Choroid plexus epithelial cell (primary cell): ENCODE results near the gene TCF7L2.

ENCODE experiments used
- DNase-seq: peaks from one replicate; pipeline ENCODE4 v3.0.0-alpha.2; 2010; ENCODE audit warnings: low read depth
- H3K4me3 ChIP-seq: 2 replicates; pipeline ENCODE4 v1.5.1; 2011; ENCODE audit warnings: low read depth, mild to moderate bottlenecking, control low read depth, low read length, moderate library complexity
- TF ChIP-seq, protein P1 (sequence below): conservative IDR thresholded peaks from 2 replicates; pipeline ENCODE4 v1.5.1; 2011; ENCODE audit warnings: low read depth, mild to moderate bottlenecking, control low read depth, inconsistent platforms, low read length, moderate library complexity

The TCF7L2 gene

DNA sequence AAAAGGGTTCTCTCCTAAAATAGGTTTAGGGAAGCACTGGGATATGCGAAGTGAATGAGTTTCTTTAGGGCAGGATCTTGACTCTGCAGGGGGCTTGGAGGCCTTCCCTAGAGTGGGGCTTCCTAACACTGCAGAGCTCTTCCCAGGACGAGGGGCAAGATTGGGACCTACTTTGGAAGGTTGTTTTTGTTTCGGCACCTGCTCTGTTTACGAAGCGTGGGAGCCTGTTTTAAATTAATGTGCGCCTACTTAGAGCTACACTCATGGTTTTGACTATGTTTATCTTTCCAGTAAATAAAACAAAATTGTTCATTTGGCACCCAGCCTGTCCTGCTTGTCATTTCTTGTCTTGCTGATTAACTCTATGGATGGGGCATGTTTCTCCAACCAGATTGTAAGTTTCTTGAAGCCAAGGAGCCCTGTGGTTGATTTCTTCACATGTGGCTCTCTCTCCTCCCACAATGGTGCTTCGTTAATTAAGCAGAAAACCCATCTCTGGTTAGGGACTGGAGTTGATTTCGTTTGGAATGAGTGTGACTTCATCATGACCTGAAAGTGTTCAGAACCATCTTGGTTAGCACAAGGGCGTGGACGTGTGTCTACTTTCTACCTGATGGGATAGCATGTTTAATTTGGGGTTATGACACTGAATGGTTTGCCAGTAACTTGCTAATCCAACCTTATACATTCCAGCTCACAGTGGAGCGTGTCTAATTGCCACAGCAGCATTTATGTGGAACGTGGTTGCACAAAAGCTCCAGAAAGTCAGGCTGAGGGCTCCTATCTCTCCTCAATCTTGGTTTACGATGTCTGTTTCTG, 98.1 kb downstream of the TCF7L2 start:
- DNase-seq: no peak
- no peak overlapping the region for H3K4me3 ChIP-seq
- TF ChIP-seq, protein P1, sequence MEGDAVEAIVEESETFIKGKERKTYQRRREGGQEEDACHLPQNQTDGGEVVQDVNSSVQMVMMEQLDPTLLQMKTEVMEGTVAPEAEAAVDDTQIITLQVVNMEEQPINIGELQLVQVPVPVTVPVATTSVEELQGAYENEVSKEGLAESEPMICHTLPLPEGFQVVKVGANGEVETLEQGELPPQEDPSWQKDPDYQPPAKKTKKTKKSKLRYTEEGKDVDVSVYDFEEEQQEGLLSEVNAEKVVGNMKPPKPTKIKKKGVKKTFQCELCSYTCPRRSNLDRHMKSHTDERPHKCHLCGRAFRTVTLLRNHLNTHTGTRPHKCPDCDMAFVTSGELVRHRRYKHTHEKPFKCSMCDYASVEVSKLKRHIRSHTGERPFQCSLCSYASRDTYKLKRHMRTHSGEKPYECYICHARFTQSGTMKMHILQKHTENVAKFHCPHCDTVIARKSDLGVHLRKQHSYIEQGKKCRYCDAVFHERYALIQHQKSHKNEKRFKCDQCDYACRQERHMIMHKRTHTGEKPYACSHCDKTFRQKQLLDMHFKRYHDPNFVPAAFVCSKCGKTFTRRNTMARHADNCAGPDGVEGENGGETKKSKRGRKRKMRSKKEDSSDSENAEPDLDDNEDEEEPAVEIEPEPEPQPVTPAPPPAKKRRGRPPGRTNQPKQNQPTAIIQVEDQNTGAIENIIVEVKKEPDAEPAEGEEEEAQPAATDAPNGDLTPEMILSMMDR: no peak

DNA sequence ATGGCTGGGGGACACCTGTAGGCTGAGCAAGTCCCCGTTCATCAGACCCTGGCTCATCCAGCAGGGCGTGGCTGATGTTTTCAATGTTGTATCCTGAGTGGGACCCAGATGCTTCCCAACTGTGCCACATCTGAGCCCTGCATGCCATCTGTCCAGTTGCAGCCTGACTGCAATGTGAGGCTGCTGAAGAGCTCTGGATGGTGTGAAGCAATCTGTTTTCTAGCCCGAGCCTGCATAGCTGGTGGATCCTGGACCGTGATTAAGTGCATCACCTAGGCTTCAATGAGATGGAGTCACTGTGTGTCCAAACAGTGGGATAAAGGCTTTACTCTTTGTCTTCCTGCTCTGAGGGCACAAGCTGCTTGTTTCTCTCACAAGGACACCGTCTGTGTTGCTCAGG, 99.8 kb downstream of the TCF7L2 start:
- TF ChIP-seq, protein P1: no peak
- no peak overlapping the region for H3K4me3 ChIP-seq
- DNase-seq: no peak

DNA sequence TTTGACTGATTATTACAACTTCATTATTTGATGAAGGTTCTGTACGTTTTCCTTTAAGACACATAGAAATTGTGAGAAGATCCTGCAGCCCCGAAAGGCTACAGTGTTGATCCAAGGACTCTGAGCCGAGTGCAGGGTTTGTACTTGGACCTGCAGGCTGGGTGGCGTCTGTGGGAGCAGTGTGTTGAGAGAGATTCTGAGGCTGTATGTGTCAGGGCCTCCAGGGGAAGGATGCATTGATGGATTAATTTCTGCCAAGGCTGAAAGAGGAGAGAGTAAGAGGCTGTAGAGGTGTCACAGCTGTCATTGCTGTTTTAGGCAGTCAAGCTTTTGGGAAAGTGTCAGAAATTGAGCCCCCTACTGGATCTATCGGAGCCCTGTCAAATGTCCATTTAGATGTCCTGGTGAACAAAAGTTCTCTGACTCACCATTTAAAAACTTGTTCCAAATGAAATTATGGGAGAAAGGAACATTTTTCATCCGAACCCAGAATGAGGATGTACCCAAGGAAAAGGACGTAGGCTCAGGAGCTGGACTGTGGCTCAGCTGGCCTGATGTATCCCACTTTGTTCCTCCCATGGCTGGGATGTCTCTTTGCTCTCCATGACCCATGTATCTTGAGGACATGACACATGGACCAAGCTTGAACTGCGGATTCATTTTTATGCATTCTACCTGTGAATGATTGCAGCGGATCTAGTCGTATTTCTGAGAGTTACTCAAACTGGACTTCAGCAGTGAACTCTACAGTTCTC, 102.2 kb downstream of the TCF7L2 start:
- TF ChIP-seq, protein P1: peak; percentile 50
- no peak for DNase-seq
- H3K4me3 ChIP-seq: no peak overlapping the region

DNA sequence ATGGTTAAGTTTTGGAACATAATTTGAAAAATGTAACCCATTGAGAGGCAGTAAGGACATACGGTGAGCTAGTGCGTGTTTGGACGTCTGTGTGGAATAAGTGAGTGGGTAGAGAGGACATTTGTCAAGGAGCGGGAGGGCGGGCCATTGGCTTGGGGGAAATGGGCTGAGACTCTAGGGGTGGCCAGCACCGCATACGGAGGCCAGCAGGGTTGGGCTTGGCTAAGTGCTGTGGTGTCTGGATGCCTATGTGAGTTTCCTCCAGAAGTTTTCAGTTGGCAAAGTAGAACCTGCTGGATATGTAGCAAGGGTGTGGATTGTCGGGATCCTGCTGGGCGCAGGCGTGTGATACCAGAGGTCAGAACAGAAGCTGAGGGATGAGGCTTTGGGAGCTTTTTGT, 103.0 kb downstream of the TCF7L2 start:
- DNase-seq: no peak
- TF ChIP-seq, protein P1: no peak
- no peak overlapping the region for H3K4me3 ChIP-seq

DNA sequence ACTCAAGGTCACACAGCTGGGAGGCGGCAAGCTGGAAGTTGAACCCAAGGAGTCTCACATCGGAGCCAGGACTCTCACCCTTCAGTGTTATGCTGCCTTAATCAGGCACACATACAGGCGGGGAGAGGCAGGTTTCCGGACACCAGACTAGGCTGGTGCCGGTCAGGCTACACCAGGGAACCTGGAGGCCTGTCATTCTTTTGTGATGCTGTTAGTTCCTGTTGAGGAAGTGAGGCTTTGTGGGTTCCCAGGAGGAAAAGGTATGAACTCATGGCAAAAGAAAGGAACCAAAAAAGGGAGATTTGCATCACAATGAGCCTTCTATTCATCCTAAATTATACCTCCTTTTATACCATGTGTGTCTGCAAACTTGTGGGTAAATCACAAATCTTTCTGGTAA, 103.8 kb downstream of the TCF7L2 start:
- no peak overlapping the region for H3K4me3 ChIP-seq
- TF ChIP-seq, protein P1: no peak
- peak; percentile 54 for DNase-seq

DNA sequence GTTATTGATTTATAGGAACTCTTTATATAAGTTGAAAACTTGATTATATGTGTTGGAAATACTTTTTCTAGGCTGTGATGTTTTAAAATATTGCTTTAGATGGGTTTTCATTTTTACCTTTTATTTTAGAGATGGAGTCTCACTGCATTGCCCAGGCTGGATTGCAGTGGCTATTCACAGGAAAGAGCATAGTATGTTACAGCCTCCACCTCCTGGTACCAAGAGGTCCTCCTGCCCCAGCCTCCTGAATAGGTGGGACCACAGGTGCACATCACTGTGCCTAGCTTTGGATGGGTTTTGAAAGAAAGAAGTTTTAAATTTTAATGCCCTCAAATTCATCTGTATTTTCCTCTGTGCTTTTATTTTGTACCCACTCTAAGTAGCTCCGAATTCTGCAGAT, 105.4 kb downstream of the TCF7L2 start:
- TF ChIP-seq, protein P1: no peak
- no peak overlapping the region for H3K4me3 ChIP-seq
- DNase-seq: no peak
